ENCODE results near the gene CDH19. TPM values are rescaled to one million over a fixed set of nuclear protein-coding genes. Genes with fewer than 3 reads are reported as not detected.

The CDH19 gene
- total RNA-seq, 2 experiments from 2014 or later = not detected

GRCh38 chr18:66615176-66615575 is 11.3 kb upstream of the CDH19 start:
- ATAC-seq (ENCODE audit: low read depth) = no peak
- no peaks in the 10 kb centered on the region for H3K4me1 Mint-ChIP-seq
- POLR2A ChIA-PET = no interaction called here
- H3K9me3 Mint-ChIP-seq = no peaks in the 10 kb centered on the region
- no peak overlapping the region for H3K27ac Mint-ChIP-seq
- DNase-seq = no peak
- H3K27me3 Mint-ChIP-seq = no peaks in the 10 kb centered on the region
- no peak overlapping the region for H3K4me3 Mint-ChIP-seq
- H3K36me3 Mint-ChIP-seq = no peaks in the 10 kb centered on the region

- no peaks in the 10 kb centered on the region for H3K27me3 Mint-ChIP-seq
- H3K4me3 Mint-ChIP-seq = no peak overlapping the region
- H3K4me1 Mint-ChIP-seq = no peaks in the 10 kb centered on the region
- POLR2A ChIA-PET = no interaction called here
- no peak for DNase-seq
- H3K27ac Mint-ChIP-seq = no peak overlapping the region
- no peak for ATAC-seq (ENCODE audit: low read depth)
- H3K36me3 Mint-ChIP-seq = no peaks in the 10 kb centered on the region
- no peaks in the 10 kb centered on the region for H3K9me3 Mint-ChIP-seq
These were observed 3.7 kb upstream of the CDH19 start for GRCh38 chr18:66607632-66608031.

- H3K27me3 Mint-ChIP-seq = no peaks in the 10 kb centered on the region
- H3K27ac Mint-ChIP-seq = no peak overlapping the region
- H3K4me3 Mint-ChIP-seq = no peak overlapping the region
- no peaks in the 10 kb centered on the region for H3K4me1 Mint-ChIP-seq
- H3K36me3 Mint-ChIP-seq = no peaks in the 10 kb centered on the region
- POLR2A ChIA-PET = no interaction called here
- ATAC-seq (ENCODE audit: low read depth) (no peak), DNase-seq (no peak)
- peaks cover 3% of the 10 kb centered on the region for H3K9me3 Mint-ChIP-seq
These were observed 2.2 kb downstream of the CDH19 start for GRCh38 chr18:66601649-66602048.

- POLR2A ChIA-PET = no interaction called here
- no peak for ATAC-seq (ENCODE audit: low read depth)
- no peak overlapping the region for H3K27ac Mint-ChIP-seq
- H3K4me3 Mint-ChIP-seq = no peak overlapping the region
- H3K36me3 Mint-ChIP-seq = no peaks in the 10 kb centered on the region
- no peaks in the 10 kb centered on the region for H3K4me1 Mint-ChIP-seq
- no peak for DNase-seq
- H3K9me3 Mint-ChIP-seq = peaks cover 4% of the 10 kb centered on the region
- H3K27me3 Mint-ChIP-seq = no peaks in the 10 kb centered on the region
These were observed 4.7 kb downstream of the CDH19 start for GRCh38 chr18:66599190-66599589.

GRCh38 chr18:66587430-66587829 is 16.5 kb downstream of the CDH19 start:
- Mint-ChIP-seq H3K4me3 (no peak overlapping the region), H3K9me3 (no peaks in the 10 kb centered on the region), H3K27me3 (no peaks in the 10 kb centered on the region), H3K4me1 (no peaks in the 10 kb centered on the region), H3K27ac (no peak overlapping the region), H3K36me3 (no peaks in the 10 kb centered on the region)
- DNase-seq = no peak
- POLR2A ChIA-PET = no interaction called here
- ATAC-seq (ENCODE audit: low read depth) = no peak

GRCh38 chr18:66582211-66582610 is 21.7 kb downstream of the CDH19 start:
- POLR2A ChIA-PET = no interaction called here

GRCh38 chr18:66575263-66575662 is 28.6 kb downstream of the CDH19 start:
- Mint-ChIP-seq H3K36me3 (no peaks in the 10 kb centered on the region), H3K9me3 (no peaks in the 10 kb centered on the region), H3K4me3 (no peak overlapping the region), H3K4me1 (no peaks in the 10 kb centered on the region), H3K27ac (no peak overlapping the region), H3K27me3 (no peaks in the 10 kb centered on the region)
- POLR2A ChIA-PET = no interaction called here
- DNase-seq = no peak
- no peak for ATAC-seq (ENCODE audit: low read depth)

More at GRCh38 chr18:66582211-66582610, 21.7 kb downstream of the CDH19 start:
- no peaks in the 10 kb centered on the region for H3K9me3 Mint-ChIP-seq
- no peaks in the 10 kb centered on the region for H3K36me3 Mint-ChIP-seq
- H3K27ac Mint-ChIP-seq = no peak overlapping the region
- no peaks in the 10 kb centered on the region for H3K4me1 Mint-ChIP-seq
- ATAC-seq (ENCODE audit: low read depth) (no peak), DNase-seq (no peak)
- no peaks in the 10 kb centered on the region for H3K27me3 Mint-ChIP-seq
- no peak overlapping the region for H3K4me3 Mint-ChIP-seq

- Mint-ChIP-seq H3K4me3 (no peak overlapping the region), H3K9me3 (no peaks in the 10 kb centered on the region), H3K4me1 (no peaks in the 10 kb centered on the region), H3K27ac (no peak overlapping the region), H3K27me3 (no peaks in the 10 kb centered on the region), H3K36me3 (no peaks in the 10 kb centered on the region)
- ATAC-seq (ENCODE audit: low read depth) = no peak
- POLR2A ChIA-PET = no interaction called here
- no peak for DNase-seq
These were observed 32.0 kb downstream of the CDH19 start for GRCh38 chr18:66571845-66572244.

GRCh38 chr18:66566616-66567015 is 37.3 kb downstream of the CDH19 start:
- Mint-ChIP-seq H3K27ac (no peak overlapping the region), H3K9me3 (no peaks in the 10 kb centered on the region)
- POLR2A ChIA-PET = no interaction called here

GRCh38 chr18:66564236-66564635 is 39.7 kb downstream of the CDH19 start:
- no peaks in the 10 kb centered on the region for H3K4me1 Mint-ChIP-seq
- no peak overlapping the region for H3K4me3 Mint-ChIP-seq
- H3K36me3 Mint-ChIP-seq = no peaks in the 10 kb centered on the region
- ATAC-seq (ENCODE audit: low read depth) (no peak), DNase-seq (no peak)
- no peak overlapping the region for H3K27ac Mint-ChIP-seq
- H3K27me3 Mint-ChIP-seq = no peaks in the 10 kb centered on the region
- POLR2A ChIA-PET = no interaction called here
- H3K9me3 Mint-ChIP-seq = no peaks in the 10 kb centered on the region

More at GRCh38 chr18:66566616-66567015, 37.3 kb downstream of the CDH19 start:
- ATAC-seq (ENCODE audit: low read depth) (no peak), DNase-seq (no peak)
- Mint-ChIP-seq H3K27me3 (no peaks in the 10 kb centered on the region), H3K36me3 (no peaks in the 10 kb centered on the region), H3K4me3 (no peak overlapping the region), H3K4me1 (no peaks in the 10 kb centered on the region)

- DNase-seq = no peak
- no peaks in the 10 kb centered on the region for H3K27me3 Mint-ChIP-seq
- no peak overlapping the region for H3K4me3 Mint-ChIP-seq
- no peaks in the 10 kb centered on the region for H3K36me3 Mint-ChIP-seq
- H3K27ac Mint-ChIP-seq = no peak overlapping the region
- ATAC-seq (ENCODE audit: low read depth) = no peak
- H3K9me3 Mint-ChIP-seq = no peaks in the 10 kb centered on the region
- POLR2A ChIA-PET = no interaction called here
- no peaks in the 10 kb centered on the region for H3K4me1 Mint-ChIP-seq
These were observed 41.6 kb downstream of the CDH19 start for GRCh38 chr18:66562279-66562678.

GRCh38 chr18:66560094-66560493 is 43.8 kb downstream of the CDH19 start:
- Mint-ChIP-seq H3K4me1 (no peaks in the 10 kb centered on the region), H3K27me3 (no peaks in the 10 kb centered on the region), H3K36me3 (no peaks in the 10 kb centered on the region), H3K9me3 (no peaks in the 10 kb centered on the region), H3K27ac (no peak overlapping the region), H3K4me3 (no peak overlapping the region)
- DNase-seq = no peak
- ATAC-seq (ENCODE audit: low read depth) = no peak
- POLR2A ChIA-PET = no interaction called here

- H3K4me1 Mint-ChIP-seq = no peaks in the 10 kb centered on the region
- no peaks in the 10 kb centered on the region for H3K27me3 Mint-ChIP-seq
- H3K27ac Mint-ChIP-seq = no peak overlapping the region
- POLR2A ChIA-PET = no interaction called here
- ATAC-seq (ENCODE audit: low read depth) (no peak), DNase-seq (no peak)
- no peaks in the 10 kb centered on the region for H3K9me3 Mint-ChIP-seq
- H3K36me3 Mint-ChIP-seq = no peaks in the 10 kb centered on the region
- H3K4me3 Mint-ChIP-seq = no peak overlapping the region
These were observed 45.1 kb downstream of the CDH19 start for GRCh38 chr18:66558773-66559172.

GRCh38 chr18:66557091-66557490 is 46.8 kb downstream of the CDH19 start:
- Mint-ChIP-seq H3K36me3 (no peaks in the 10 kb centered on the region), H3K27ac (no peak overlapping the region), H3K4me3 (no peak overlapping the region), H3K9me3 (no peaks in the 10 kb centered on the region), H3K4me1 (no peaks in the 10 kb centered on the region), H3K27me3 (no peaks in the 10 kb centered on the region)
- ATAC-seq (ENCODE audit: low read depth) = no peak
- POLR2A ChIA-PET = no interaction called here
- no peak for DNase-seq

- Mint-ChIP-seq H3K27me3 (no peaks in the 10 kb centered on the region), H3K4me1 (no peaks in the 10 kb centered on the region), H3K4me3 (no peak overlapping the region), H3K36me3 (no peaks in the 10 kb centered on the region), H3K9me3 (no peaks in the 10 kb centered on the region), H3K27ac (no peak overlapping the region)
- DNase-seq = no peak
- no peak for ATAC-seq (ENCODE audit: low read depth)
- POLR2A ChIA-PET = no interaction called here
These were observed 48.3 kb downstream of the CDH19 start for GRCh38 chr18:66555585-66555984.
